DOHH2 (cell line): Measurements from ENCODE around the gene CYYR1.

Experiments
- H3F3A ChIP-seq: fragments of 200-600 bp; sonication (generic), shearing (Covaris generic); 2 replicates; pipeline ENCODE4 v1.6.0; 2016; ENCODE audit warnings: antibody characterized with exemption, mild to moderate bottlenecking; ENCODE audit not compliant: control insufficient read depth, insufficient read depth
- H3K27ac ChIP-seq: fragments of 200-600 bp; sonication (generic); 2 replicates; pipeline ENCODE4 v1.5.1; 2014; ENCODE audit warnings: low read depth, mild to moderate bottlenecking, low read length, moderate library complexity
- H3K27me3 ChIP-seq: fragments of 200-600 bp; sonication (generic); 2 replicates; pipeline ENCODE4 v1.6.1; 2014; ENCODE audit warnings: mild to moderate bottlenecking, low read length, mixed read lengths; ENCODE audit not compliant: control insufficient read depth
- H3K36me3 ChIP-seq: fragments of 200-600 bp; sonication (generic); 2 replicates; pipeline ENCODE4 v1.6.1; 2014; ENCODE audit warnings: mild to moderate bottlenecking, low read length, moderate library complexity, mixed read lengths; ENCODE audit not compliant: control insufficient read depth
- H3K4me1 ChIP-seq: fragments of 200-600 bp; sonication (generic); 2 replicates; pipeline ENCODE4 v1.6.1; 2014; ENCODE audit warnings: mild to moderate bottlenecking, low read length, mixed read lengths; ENCODE audit not compliant: control insufficient read depth
- H3K4me2 ChIP-seq: fragments of 200-600 bp; sonication (generic); 2 replicates; pipeline ENCODE4 v1.6.0; 2014; ENCODE audit warnings: mild to moderate bottlenecking, low read length, moderate library complexity
- H3K4me3 ChIP-seq: fragments of 200-600 bp; sonication (generic); 2 replicates; pipeline ENCODE4 v1.5.1; 2014; ENCODE audit warnings: mild to moderate bottlenecking, low read length, mixed read lengths
- H3K79me2 ChIP-seq: fragments of 200-600 bp; sonication (generic); 2 replicates; pipeline ENCODE4 v1.6.1; 2014; ENCODE audit warnings: mild to moderate bottlenecking, low read length, mixed read lengths; ENCODE audit not compliant: control insufficient read depth
- H3K9me2 ChIP-seq: fragments of 200-600 bp; sonication (generic); replicated peaks from 2 replicates; pipeline ENCODE4 v1.6.1; 2014; ENCODE audit warnings: mild to moderate bottlenecking, low read length, mixed read lengths; ENCODE audit not compliant: control insufficient read depth
- H3K9me3 ChIP-seq: fragments of 200-600 bp; sonication (generic); 2 replicates; pipeline ENCODE4 v1.6.1; 2014; ENCODE audit warnings: antibody characterized with exemption, low read length, mixed read lengths; ENCODE audit not compliant: control insufficient read depth, insufficient read depth
- H4K20me1 ChIP-seq: fragments of 200-600 bp; sonication (generic); 2 replicates; pipeline ENCODE4 v1.6.0; 2014; ENCODE audit warnings: low read depth, mild to moderate bottlenecking, antibody characterized with exemption, low read length, moderate library complexity; ENCODE audit not compliant: control insufficient read depth, insufficient read depth
- EZH2phosphoT487 ChIP-seq: fragments of 200-600 bp; sonication (generic); IDR thresholded peaks from 2 replicates; pipeline ENCODE4 v1.6.1; 2017; ENCODE audit warnings: borderline replicate concordance, mild to moderate bottlenecking, antibody characterized with exemption, low read length, moderate library complexity, mixed read lengths
- TF ChIP-seq, protein P1 (sequence below): fragments of 200-600 bp; sonication (generic); IDR thresholded peaks from one replicate; pipeline ENCODE4 v1.5.1; 2014; ENCODE audit warnings: antibody characterized with exemption, mild to moderate bottlenecking, low read depth, low read length; ENCODE audit not compliant: poor library complexity, severe bottlenecking

CYYR1 gene

DNA sequence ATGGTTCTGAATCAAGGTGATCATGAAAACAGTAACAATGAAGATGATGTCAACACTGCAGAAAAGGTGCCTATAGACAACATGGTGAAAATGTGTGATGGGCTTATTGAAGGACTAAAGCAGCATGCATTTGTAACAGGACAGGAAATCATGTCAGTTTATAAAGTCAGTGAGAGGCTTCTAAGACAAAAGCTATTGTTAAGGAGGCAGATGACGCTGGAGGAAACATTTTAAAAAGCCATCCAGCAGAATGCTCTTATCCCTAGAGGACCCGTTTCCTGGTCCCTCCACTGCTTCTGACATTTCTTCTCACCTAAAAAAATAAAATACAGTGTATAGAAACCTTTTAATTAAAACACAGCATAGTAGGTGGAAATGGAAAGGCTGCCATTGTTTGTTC lies 40.9 kb downstream of the CYYR1 start:
- H3K36me3 ChIP-seq: no peaks in the 10 kb centered on the region

DNA sequence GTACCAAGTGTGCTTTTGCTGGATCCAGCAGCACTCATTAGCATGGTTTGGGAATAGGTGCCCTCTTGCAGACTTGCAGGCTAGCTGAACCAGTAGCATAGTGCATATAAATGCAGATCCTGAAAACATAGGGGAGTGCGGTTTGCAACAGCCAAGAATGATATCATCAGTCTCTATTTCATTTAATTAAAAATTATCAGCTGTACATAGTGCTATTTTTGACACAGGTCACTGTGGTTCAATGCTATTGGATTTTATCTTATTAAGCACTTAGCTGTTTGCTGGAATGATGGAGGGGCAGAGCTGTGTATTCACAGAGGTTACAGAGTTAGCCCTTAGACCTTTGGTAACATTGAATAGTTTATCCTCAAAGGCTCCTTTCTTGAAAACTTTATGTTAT lies 43.6 kb downstream of the CYYR1 start:
- no peak for TF ChIP-seq EZH2phosphoT487
- TF ChIP-seq, protein P1, sequence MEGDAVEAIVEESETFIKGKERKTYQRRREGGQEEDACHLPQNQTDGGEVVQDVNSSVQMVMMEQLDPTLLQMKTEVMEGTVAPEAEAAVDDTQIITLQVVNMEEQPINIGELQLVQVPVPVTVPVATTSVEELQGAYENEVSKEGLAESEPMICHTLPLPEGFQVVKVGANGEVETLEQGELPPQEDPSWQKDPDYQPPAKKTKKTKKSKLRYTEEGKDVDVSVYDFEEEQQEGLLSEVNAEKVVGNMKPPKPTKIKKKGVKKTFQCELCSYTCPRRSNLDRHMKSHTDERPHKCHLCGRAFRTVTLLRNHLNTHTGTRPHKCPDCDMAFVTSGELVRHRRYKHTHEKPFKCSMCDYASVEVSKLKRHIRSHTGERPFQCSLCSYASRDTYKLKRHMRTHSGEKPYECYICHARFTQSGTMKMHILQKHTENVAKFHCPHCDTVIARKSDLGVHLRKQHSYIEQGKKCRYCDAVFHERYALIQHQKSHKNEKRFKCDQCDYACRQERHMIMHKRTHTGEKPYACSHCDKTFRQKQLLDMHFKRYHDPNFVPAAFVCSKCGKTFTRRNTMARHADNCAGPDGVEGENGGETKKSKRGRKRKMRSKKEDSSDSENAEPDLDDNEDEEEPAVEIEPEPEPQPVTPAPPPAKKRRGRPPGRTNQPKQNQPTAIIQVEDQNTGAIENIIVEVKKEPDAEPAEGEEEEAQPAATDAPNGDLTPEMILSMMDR: no peak
- Histone ChIP-seq H4K20me1 (no peaks in the 10 kb centered on the region), H3K27me3 (no peaks in the 10 kb centered on the region), H3K36me3 (no peaks in the 10 kb centered on the region), H3K4me3 (no peak overlapping the region), H3K79me2 (no peaks in the 10 kb centered on the region), H3K4me1 (no peaks in the 10 kb centered on the region), H3K27ac (no peak overlapping the region), H3K4me2 (no peak overlapping the region), H3F3A (no peaks in the 10 kb centered on the region), H3K9me3 (no peaks in the 10 kb centered on the region; the same call in 1 of the 2 replicates), H3K9me2 (no peaks in the 10 kb centered on the region)

More for the DNA sequence above, 40.9 kb downstream of the CYYR1 start:
- no peaks in the 10 kb centered on the region for H3K9me2 ChIP-seq
- no peaks in the 10 kb centered on the region for H3K79me2 ChIP-seq
- H4K20me1 ChIP-seq: no peaks in the 10 kb centered on the region
- H3K9me3 ChIP-seq: no peaks in the 10 kb centered on the region; the same call in 1 of the 2 replicates
- H3K4me3 ChIP-seq: no peak overlapping the region
- no peak overlapping the region for H3K4me2 ChIP-seq
- no peaks in the 10 kb centered on the region for H3K27me3 ChIP-seq
- no peaks in the 10 kb centered on the region for H3F3A ChIP-seq
- H3K4me1 ChIP-seq: no peaks in the 10 kb centered on the region
- H3K27ac ChIP-seq: no peak overlapping the region
- TF ChIP-seq EZH2phosphoT487: no peak
- TF ChIP-seq, protein P1: no peak

DNA sequence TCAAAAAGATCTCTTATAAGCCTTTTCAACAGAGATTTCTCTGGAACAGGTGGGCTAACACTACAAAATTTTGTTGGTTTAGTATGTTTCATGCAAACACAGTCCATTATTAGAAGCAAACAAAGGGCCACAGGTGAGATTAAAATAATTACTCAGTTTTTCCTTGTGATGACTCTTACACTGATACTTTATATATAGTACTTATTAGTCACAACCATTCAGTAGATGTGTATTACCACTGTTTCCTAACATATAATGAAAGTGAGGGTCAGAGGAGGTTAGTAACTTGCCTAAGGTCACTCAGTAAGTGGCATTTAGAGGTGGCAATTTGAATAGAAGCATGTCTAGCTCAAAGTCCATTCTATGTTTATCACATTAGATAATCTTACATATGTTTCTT lies 44.2 kb downstream of the CYYR1 start:
- Histone ChIP-seq H3K36me3 (no peaks in the 10 kb centered on the region), H3K9me2 (no peaks in the 10 kb centered on the region), H3K27ac (no peak overlapping the region), H3K4me3 (no peak overlapping the region), H3K27me3 (no peaks in the 10 kb centered on the region), H3K4me1 (no peaks in the 10 kb centered on the region), H3K9me3 (no peaks in the 10 kb centered on the region; the same call in 1 of the 2 replicates), H3K4me2 (no peak overlapping the region), H4K20me1 (no peaks in the 10 kb centered on the region), H3F3A (no peaks in the 10 kb centered on the region), H3K79me2 (no peaks in the 10 kb centered on the region)
- TF ChIP-seq, protein P1: no peak
- no peak for TF ChIP-seq EZH2phosphoT487
